IMR-90 (cell line): ENCODE measurements around the gene PAQR4. TPM values are rescaled to one million over a fixed set of nuclear protein-coding genes. Genes with fewer than 3 reads are reported as not detected.

ENCODE experiments used
- ATAC-seq: fragments of 200-7000 bp; cut with Tn5 transposase; 2 replicates; pipeline ENCODE4 v1.9.1; 2020; ENCODE audit warnings: low read depth, mild to moderate bottlenecking, moderate library complexity
- BruUV-seq: library from RNA; stranded (reverse); fragments of 400-500 nt; replicated peaks from 2 replicates; lab custom pipeline; 2021; lab: Mats Ljungman, UMichigan
- CTCF ChIA-PET: fragments of 300-600 bp; formaldehyde crosslinking; extraction: SDS; loops from one replicate; lab custom pipeline; 2021; ENCODE audit warnings: antibody characterized with exemption; lab: Yijun Ruan, JAX
- POLR2A ChIA-PET: fragments of 300-600 bp; sonication (Branson Sonifier 250); formaldehyde crosslinking; loops from one replicate; lab custom pipeline; 2022; ENCODE audit warnings: antibody characterized with exemption; ENCODE audit not compliant: unreplicated experiment; lab: Charles Lee
- DNase-seq: peaks from one replicate; pipeline ENCODE4 v3.0.0; 2013
- H2AFZ ChIP-seq: replicated peaks from 2 replicates; pipeline ENCODE3; 2013; ENCODE audit warnings: low read length, mild to moderate bottlenecking; ENCODE audit not compliant: poor library complexity
- H2AK5ac ChIP-seq: 2 replicates; pipeline ENCODE4 v1.6.1; 2013; ENCODE audit warnings: low read depth, low read length, inconsistent platforms
- H2AK9ac ChIP-seq: replicated peaks from 2 replicates; pipeline ENCODE3; 2013; ENCODE audit warnings: mild to moderate bottlenecking, low read depth, low read length, moderate library complexity; ENCODE audit not compliant: poor library complexity
- H2BK120ac ChIP-seq: 2 replicates; pipeline ENCODE4 v1.6.1; 2013; ENCODE audit warnings: low read depth, low read length, inconsistent platforms
- H2BK15ac ChIP-seq: 3 replicates; pipeline ENCODE4 v1.6.1; 2013; ENCODE audit warnings: low read depth, low read length, inconsistent platforms
- H2BK20ac ChIP-seq: 2 replicates; pipeline ENCODE4 v1.6.1; 2013; ENCODE audit warnings: low read depth, mild to moderate bottlenecking, inconsistent platforms, low read length, moderate library complexity
- H2BK5ac ChIP-seq: 2 replicates; pipeline ENCODE4 v1.6.1; 2013; ENCODE audit warnings: mild to moderate bottlenecking, low read depth, low read length, inconsistent platforms; ENCODE audit not compliant: poor library complexity, severe bottlenecking
- H3K14ac ChIP-seq: replicated peaks from 2 replicates; pipeline ENCODE4 v1.6.1; 2013; ENCODE audit warnings: low read depth, low read length, inconsistent platforms
- H3K18ac ChIP-seq: 2 replicates; pipeline ENCODE4 v1.6.1; 2013; ENCODE audit warnings: low read depth, low read length, control low read depth
- H3K23ac ChIP-seq: 2 replicates; pipeline ENCODE4 v1.6.1; 2013; ENCODE audit warnings: low read depth, low read length, inconsistent platforms
- H3K27ac ChIP-seq: 2 replicates; pipeline ENCODE4 v1.5.1; 2013; ENCODE audit warnings: mild to moderate bottlenecking, control low read depth, low read length; ENCODE audit not compliant: insufficient read depth
- H3K27me3 ChIP-seq: 2 replicates; pipeline ENCODE4 v1.6.1; 2013; ENCODE audit warnings: low read length; ENCODE audit not compliant: control insufficient read depth, insufficient read depth
- H3K36me3 ChIP-seq: 2 replicates; pipeline ENCODE4 v1.6.1; 2013; ENCODE audit warnings: low read length, mixed read lengths; ENCODE audit not compliant: control insufficient read depth, insufficient read depth
- H3K4ac ChIP-seq: 2 replicates; pipeline ENCODE4 v1.6.1; 2013; ENCODE audit warnings: low read depth, low read length, inconsistent platforms
- H3K4me1 ChIP-seq: 2 replicates; pipeline ENCODE4 v1.6.1; 2013; ENCODE audit warnings: low read length, mixed read lengths; ENCODE audit not compliant: control insufficient read depth, insufficient read depth
- H3K4me2 ChIP-seq: 2 replicates; pipeline ENCODE4 v1.6.1; 2013; ENCODE audit warnings: low read depth, mild to moderate bottlenecking, control low read depth, low read length, moderate library complexity
- H3K4me3 ChIP-seq: 2 replicates; pipeline ENCODE4 v1.5.1; 2013; ENCODE audit warnings: low read depth, mild to moderate bottlenecking, control low read depth, low read length, moderate library complexity; ENCODE audit not compliant: insufficient read depth
- H3K56ac ChIP-seq: 2 replicates; pipeline ENCODE4 v1.6.1; 2013; ENCODE audit warnings: low read length, inconsistent platforms; ENCODE audit not compliant: insufficient read depth; ENCODE audit errors: extremely low read depth
- H3K79me1 ChIP-seq, 2 experiments: 2 replicates each; pipeline ENCODE4 v1.6.1; 2013; ENCODE audit warnings: low read length in 2 of 2, inconsistent platforms in 1 of 2, low read depth in 1 of 2
- H3K9ac ChIP-seq: 2 replicates; pipeline ENCODE4 v1.6.1; 2013; ENCODE audit warnings: low read depth, low read length, control low read depth
- H3K9me1 ChIP-seq: 2 replicates; pipeline ENCODE4 v1.6.1; 2013; ENCODE audit warnings: low read length, inconsistent platforms; ENCODE audit not compliant: insufficient read depth
- H3K9me3 ChIP-seq: 2 replicates; pipeline ENCODE4 v1.6.1; 2013; ENCODE audit warnings: low read length; ENCODE audit not compliant: control insufficient read depth, insufficient read depth
- H4K20me1 ChIP-seq: 2 replicates; pipeline ENCODE4 v1.6.1; 2013; ENCODE audit warnings: low read length, inconsistent platforms; ENCODE audit not compliant: insufficient read depth
- H4K5ac ChIP-seq: 2 replicates; pipeline ENCODE4 v1.6.1; 2013; ENCODE audit warnings: mild to moderate bottlenecking, low read depth, low read length, control low read depth
- H4K8ac ChIP-seq, 2 experiments: 2 replicates each; pipeline ENCODE4 v1.6.1; 2013; ENCODE audit warnings: low read depth in 2 of 2, low read length in 2 of 2, control low read depth in 1 of 2, inconsistent platforms in 1 of 2
- H4K91ac ChIP-seq: 2 replicates; pipeline ENCODE4 v1.6.1; 2013; ENCODE audit warnings: low read depth, low read length, inconsistent platforms; ENCODE audit not compliant: insufficient read depth
- BHLHE40 ChIP-seq: fragments of 150-350 bp; IDR thresholded peaks from 2 replicates; pipeline ENCODE4 v1.6.1; 2016; ENCODE audit warnings: mild to moderate bottlenecking, low read depth, low read length
- CHD1 ChIP-seq: IDR thresholded peaks from 2 replicates; pipeline ENCODE4 v1.6.1; 2012; ENCODE audit warnings: low read depth, low read length, improper control_type of control experiment
- MAFK ChIP-seq: IDR thresholded peaks from 2 replicates; pipeline ENCODE4 v1.6.1; 2012; ENCODE audit warnings: low read depth, low read length, improper control_type of control experiment
- MXI1 ChIP-seq: IDR thresholded peaks from 2 replicates; pipeline ENCODE4 v1.6.1; 2012; ENCODE audit warnings: low read depth, mild to moderate bottlenecking, low read length, moderate library complexity, borderline replicate concordance
- NFE2L2 ChIP-seq: fragments of 150-350 bp; IDR thresholded peaks from 2 replicates; pipeline ENCODE4 v1.6.1; 2016; ENCODE audit warnings: low read depth, mild to moderate bottlenecking, low read length
- RAD21 ChIP-seq: IDR thresholded peaks from 2 replicates; pipeline ENCODE4 v1.6.1; 2012; ENCODE audit warnings: low read length, improper control_type of control experiment
- RCOR1 ChIP-seq: IDR thresholded peaks from 2 replicates; pipeline ENCODE4 v1.6.1; 2012; ENCODE audit warnings: mild to moderate bottlenecking, low read length, improper control_type of control experiment; ENCODE audit not compliant: insufficient replicate concordance
- SMC3 ChIP-seq: fragments of 150-350 bp; IDR thresholded peaks from 2 replicates; pipeline ENCODE4 v1.6.1; 2016; ENCODE audit warnings: low read depth, mild to moderate bottlenecking, antibody characterized with exemption, low read length, moderate library complexity
- WGBS, 2 experiments: methylation state at CpG; one replicate each; pipeline versions ENCODE4 v1.1.5 to v1.1.7; 2013; ENCODE audit warnings: missing lambda C conversion rate in 2 of 2; ENCODE audit not compliant: insufficient read length in 1 of 2; ENCODE audit errors: extremely low coverage in 2 of 2; 5-methylcytosine and 5-hydroxymethylcytosine counted together
- dilution Hi-C: fragments of 300-500 bp; cut with HindIII; formaldehyde crosslinking; loops from one replicate; pipeline ENCODE4 v1.14.3; 2018; ENCODE audit warnings: low sequenced_read_pairs; ENCODE audit not compliant: unreplicated experiment
- in situ Hi-C: fragments of 300-500 bp; cut with MboI; formaldehyde crosslinking; loops from 3 replicates; pipeline ENCODE4 v1.14.3; 2019; ENCODE audit warnings: low sequenced_read_pairs, inconsistent platforms, mixed read lengths
- intact Hi-C: fragments of 100-400 bp; cut with micrococcal nuclease; formaldehyde crosslinking; loops from 2 replicates; pipeline ENCODE4 v1.10.0; 2022
- polyA plus RNA-seq, 3 experiments: library from polyadenylated mRNA; depleted of rRNA; stranded (reverse); fragments of >200 nt; gene quantifications; 2 replicates each; pipeline ENCODE4 v1.2.3, GENCODE V29; 2012; ENCODE audit warnings: low replicate concordance in 1 of 3
- total RNA-seq: library from RNA; depleted of rRNA; stranded (reverse); fragments of >200 nt; gene quantifications from 2 replicates; pipeline ENCODE4 v1.2.3, GENCODE V29; 2012
- TF ChIP-seq, protein P1 (sequence below): conservative IDR thresholded peaks from 2 replicates; pipeline ENCODE4 v1.5.1; 2012; ENCODE audit warnings: mild to moderate bottlenecking, low read depth, low read length, improper control_type of control experiment
- TF ChIP-seq, protein P2 (sequence below): fragments of 150-350 bp; IDR thresholded peaks from 2 replicates; pipeline ENCODE4 v1.6.1; 2017; ENCODE audit warnings: mild to moderate bottlenecking, antibody characterized with exemption, low read length, low read depth
- TF ChIP-seq, protein P3 (sequence below): fragments of 150-350 bp; IDR thresholded peaks from 2 replicates; pipeline ENCODE4 v1.6.1; 2016; ENCODE audit warnings: low read depth, mild to moderate bottlenecking, low read length, moderate library complexity, borderline replicate concordance

The PAQR4 gene
- total and polyA plus RNA-seq, 2 of the 4 experiments (the other 2 are of a cell fraction), result 2.2 to 10.0 TPM

DNA sequence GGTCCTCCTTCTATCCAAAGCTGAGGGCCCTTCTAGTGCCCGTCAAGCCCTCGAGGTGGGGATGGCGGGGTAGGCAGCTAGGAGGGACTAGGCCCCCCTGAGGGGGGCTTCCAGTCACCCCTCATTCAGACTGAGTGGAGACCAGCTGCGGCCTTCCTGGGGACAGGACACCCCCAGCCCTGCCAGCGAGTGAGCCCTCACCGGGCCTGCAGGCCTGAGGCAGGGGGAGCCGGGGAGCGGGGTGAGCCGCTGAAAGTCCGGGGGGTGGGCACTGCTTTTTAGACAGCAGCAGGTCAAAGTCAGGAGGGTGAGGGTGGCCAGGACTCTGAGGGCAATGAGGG lies 13.7 kb upstream of the PAQR4 start:
- ChIA-PET POLR2A (no interaction called here), CTCF (no interaction called here)
- no peak for DNase-seq
- in situ Hi-C loops (no loop called here), dilution Hi-C loops (no loop called here), intact Hi-C loops (no loop called here)
- Histone ChIP-seq H2BK5ac (no peak overlapping the region), H3K4me1 (no peaks in the 10 kb centered on the region), H3K9ac (no peak overlapping the region), H3K27me3 (peaks cover 46% of the 10 kb centered on the region), H3K4me2 (no peak overlapping the region), H3K56ac (no peak overlapping the region), H2AK5ac (no peak overlapping the region), H2BK20ac (no peak overlapping the region), H2AFZ (no peak overlapping the region), H4K91ac (no peak overlapping the region), H3K14ac (no peak overlapping the region), H3K23ac (no peak overlapping the region), H4K5ac (no peak overlapping the region), H4K8ac (no peak overlapping the region), H2BK15ac (no peak overlapping the region), H3K9me3 (no peaks in the 10 kb centered on the region), H3K4me3 (no peak overlapping the region), H2AK9ac (no peak overlapping the region), H3K9me1 (no peaks in the 10 kb centered on the region), H3K36me3 (no peaks in the 10 kb centered on the region; the same call in 1 of the 2 replicates), H3K4ac (no peak overlapping the region), H3K18ac (no peak overlapping the region), H2BK120ac (no peak overlapping the region), H4K20me1 (0 out of 2 replicates have a peak, but pooled peaks cover 2% of the 10 kb centered on the region), H3K27ac (no peak overlapping the region), H3K79me1 (no peaks in the 10 kb centered on the region)
- no peak for ATAC-seq
- 53% methylated on average over 4 of the region's 10 CpGs; no CpG with 5 or more reads in 1 of the 2 experiments for WGBS, 2 experiments
- no TSS peak for BruUV-seq
- TF ChIP-seq, protein P1, sequence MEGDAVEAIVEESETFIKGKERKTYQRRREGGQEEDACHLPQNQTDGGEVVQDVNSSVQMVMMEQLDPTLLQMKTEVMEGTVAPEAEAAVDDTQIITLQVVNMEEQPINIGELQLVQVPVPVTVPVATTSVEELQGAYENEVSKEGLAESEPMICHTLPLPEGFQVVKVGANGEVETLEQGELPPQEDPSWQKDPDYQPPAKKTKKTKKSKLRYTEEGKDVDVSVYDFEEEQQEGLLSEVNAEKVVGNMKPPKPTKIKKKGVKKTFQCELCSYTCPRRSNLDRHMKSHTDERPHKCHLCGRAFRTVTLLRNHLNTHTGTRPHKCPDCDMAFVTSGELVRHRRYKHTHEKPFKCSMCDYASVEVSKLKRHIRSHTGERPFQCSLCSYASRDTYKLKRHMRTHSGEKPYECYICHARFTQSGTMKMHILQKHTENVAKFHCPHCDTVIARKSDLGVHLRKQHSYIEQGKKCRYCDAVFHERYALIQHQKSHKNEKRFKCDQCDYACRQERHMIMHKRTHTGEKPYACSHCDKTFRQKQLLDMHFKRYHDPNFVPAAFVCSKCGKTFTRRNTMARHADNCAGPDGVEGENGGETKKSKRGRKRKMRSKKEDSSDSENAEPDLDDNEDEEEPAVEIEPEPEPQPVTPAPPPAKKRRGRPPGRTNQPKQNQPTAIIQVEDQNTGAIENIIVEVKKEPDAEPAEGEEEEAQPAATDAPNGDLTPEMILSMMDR, result no peak
- TF ChIP-seq BHLHE40 (no peak), CHD1 (no peak), RCOR1 (no peak), SMC3 (no peak), NFE2L2 (no peak), RAD21 (no peak), MXI1 (no peak), MAFK (no peak)
- TF ChIP-seq, protein P2, sequence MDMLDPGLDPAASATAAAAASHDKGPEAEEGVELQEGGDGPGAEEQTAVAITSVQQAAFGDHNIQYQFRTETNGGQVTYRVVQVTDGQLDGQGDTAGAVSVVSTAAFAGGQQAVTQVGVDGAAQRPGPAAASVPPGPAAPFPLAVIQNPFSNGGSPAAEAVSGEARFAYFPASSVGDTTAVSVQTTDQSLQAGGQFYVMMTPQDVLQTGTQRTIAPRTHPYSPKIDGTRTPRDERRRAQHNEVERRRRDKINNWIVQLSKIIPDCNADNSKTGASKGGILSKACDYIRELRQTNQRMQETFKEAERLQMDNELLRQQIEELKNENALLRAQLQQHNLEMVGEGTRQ, result no peak
- TF ChIP-seq, protein P3, sequence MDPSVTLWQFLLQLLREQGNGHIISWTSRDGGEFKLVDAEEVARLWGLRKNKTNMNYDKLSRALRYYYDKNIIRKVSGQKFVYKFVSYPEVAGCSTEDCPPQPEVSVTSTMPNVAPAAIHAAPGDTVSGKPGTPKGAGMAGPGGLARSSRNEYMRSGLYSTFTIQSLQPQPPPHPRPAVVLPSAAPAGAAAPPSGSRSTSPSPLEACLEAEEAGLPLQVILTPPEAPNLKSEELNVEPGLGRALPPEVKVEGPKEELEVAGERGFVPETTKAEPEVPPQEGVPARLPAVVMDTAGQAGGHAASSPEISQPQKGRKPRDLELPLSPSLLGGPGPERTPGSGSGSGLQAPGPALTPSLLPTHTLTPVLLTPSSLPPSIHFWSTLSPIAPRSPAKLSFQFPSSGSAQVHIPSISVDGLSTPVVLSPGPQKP, result no peak
